CD4-positive, alpha-beta T cell treated with Interleukin-2 at 100 ng/mL for 4 hours (primary cell): ENCODE measurements around the gene MYD88.

Source experiments
- DNase-seq: peaks from one replicate; pipeline ENCODE4 v3.0.0-alpha.2; 2020; ENCODE audit warnings: low spot score

The MYD88 gene

DNA sequence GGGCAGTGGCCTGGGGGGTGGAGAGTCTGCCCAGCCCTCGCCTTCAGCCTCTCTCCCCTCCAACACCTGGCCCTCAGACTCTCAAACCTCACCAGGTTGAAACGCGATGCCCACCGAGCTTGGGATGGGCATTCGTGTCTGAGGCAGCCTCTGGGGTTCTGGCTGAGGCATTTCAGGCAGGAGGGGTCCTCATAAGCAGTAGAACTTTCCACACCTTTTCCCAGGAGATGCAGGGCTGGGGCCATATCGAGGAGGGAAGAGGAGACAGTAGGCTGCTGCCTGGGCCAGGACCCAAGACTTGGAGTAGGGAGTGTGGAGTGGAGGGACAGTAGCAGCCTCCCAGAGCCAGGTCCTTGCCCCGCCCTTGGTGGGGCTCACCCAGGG, 26.1 kb upstream of the MYD88 start:
- DNase-seq, result no peak

DNA sequence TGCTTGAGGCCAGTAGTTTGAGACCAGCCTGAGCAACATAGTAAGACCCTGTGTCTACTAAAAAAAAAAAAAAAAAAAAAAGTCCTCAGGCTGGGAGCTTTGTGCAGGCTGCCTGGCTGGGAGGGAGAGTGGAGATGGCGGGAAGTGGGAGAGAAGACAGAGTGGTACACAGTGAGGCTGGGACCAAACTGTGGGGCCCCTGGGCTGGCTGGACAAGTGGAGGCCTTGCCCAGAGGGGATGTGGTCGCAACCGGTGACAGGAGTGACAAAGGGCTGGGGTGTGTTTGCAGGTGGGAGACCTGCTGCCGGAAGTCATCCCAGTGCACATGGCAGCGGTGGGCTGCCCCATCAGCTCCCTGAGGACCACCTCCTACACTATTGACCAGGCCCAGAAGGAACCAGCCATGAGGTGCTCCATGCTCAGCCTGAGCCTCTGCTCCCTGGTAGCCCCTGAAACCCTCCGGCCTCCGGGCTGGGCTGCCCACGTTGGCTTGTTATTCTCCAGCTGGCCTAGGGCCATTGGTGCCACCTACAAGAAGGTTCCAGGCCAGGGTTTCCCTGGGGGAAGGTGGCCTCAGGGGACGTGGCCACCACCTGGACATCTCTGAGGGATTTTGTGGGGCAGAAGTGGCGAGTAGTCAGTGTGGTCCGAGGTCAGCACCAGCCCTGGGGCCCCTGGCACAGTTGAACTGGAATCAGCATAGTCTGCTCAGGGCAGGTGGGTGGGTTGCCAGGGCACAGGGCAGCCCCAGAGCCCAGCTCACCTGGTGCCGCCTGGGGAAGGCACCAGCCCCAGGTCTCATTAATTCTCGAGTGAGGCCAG, 24.2 kb upstream of the MYD88 start:
- no peak for DNase-seq

DNA sequence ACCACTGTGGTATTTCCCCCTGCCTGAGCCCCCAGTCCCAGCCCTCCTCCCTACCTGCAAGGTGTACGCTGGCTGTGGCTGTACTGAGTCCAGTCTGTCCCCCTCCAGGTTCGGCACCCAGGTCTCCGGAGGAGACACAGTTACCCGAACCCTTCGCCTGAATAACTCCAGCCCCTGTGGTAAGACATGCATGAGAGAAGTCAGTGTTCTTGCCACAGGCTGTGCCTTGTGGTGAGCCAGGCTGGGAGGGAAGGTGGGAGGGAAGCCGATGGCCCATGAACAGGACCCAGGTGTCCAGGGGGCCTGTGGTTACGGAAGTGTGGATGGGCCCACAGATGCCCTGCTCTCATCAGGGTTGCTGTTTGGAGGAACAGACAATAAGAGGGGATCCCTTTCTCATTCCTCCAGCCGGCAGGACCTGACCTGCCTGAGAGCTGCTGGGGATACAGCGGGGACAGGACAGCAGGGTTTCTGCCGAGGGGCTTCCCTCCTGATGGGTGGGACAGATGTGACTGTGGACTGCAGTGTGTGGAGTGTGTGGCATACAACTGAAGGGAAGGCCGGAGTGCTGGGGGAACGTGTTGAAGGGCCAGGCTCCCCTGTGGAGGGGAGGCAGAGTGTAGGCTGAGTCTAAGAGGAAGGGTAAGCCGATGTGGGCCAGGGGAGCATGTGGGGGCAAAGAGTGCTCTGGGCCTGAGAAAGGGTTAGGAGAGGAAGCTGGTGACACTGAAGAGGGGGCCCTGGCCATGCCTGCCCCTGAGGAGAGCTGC, 23.4 kb upstream of the MYD88 start:
- DNase-seq, result no peak

DNA sequence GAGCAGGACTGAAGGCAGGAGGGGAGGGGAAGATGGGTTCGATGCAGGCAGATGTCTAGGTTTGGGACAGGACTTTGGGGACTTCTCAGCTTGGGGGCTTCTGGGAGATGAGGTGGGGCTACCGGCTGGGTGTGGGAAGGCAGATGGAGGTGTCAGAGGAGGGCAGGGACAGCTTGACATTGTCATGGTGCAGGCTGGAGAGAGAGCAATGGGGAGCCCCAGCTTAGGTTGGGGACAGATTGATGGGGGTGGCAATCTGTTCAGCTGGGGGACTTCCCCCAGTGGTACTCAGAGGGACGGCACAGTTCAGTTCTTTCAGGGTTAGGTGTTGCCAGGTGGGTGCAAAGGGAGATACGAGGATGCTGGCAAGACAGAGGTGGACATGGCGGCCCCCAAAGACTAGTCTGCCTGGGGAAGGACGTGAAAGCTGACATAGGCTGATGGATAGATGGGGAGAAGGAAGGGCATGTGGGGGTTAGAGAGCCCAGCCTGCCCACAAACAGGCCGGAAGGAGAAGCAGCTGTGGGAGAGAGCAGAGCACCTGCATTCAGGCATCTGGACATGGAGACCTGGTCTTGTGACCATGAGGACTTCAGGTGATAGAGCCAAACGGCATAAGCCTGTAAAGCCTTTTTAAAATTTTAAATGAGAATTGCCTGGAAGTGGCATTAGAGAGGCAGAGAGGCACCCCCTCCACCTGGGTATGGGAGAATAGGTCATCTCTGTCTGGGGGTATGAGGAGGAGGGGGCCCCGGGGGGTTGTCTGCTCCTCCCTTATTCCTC, 22.6 kb upstream of the MYD88 start:
- DNase-seq, result no peak

DNA sequence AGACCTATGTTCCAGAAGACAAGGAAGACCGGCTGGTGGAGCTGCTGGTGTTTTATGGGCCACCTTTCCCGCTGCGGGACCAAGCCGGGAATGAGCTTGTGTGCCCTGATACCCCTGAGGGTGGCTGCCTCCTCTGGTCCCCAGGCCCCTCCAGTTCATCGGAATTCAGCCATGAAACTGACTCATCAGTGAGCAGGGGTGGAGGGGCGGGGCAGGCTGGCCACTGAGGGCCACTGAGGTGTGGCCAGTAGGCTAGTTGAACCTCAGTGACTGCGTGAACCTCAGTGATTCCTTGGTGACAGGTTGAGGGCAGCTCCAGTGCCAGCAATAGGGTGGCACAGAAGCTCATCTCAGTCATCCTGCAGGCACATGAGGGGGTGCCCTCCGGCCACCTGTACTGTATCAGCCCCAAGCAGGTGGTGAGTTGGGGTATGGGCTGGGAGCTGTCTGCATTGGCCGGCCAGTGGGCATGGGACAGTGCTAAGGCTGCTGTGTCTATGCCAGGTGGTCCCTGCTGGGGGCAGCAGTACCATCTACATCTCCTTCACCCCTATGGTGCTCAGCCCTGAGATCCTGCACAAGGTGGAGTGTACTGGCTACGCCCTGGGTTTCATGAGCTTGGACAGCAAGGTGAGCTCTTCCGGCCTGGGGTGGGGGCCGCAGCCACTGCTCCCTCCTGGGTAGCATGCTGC, 21.8 kb upstream of the MYD88 start:
- no peak for DNase-seq

DNA sequence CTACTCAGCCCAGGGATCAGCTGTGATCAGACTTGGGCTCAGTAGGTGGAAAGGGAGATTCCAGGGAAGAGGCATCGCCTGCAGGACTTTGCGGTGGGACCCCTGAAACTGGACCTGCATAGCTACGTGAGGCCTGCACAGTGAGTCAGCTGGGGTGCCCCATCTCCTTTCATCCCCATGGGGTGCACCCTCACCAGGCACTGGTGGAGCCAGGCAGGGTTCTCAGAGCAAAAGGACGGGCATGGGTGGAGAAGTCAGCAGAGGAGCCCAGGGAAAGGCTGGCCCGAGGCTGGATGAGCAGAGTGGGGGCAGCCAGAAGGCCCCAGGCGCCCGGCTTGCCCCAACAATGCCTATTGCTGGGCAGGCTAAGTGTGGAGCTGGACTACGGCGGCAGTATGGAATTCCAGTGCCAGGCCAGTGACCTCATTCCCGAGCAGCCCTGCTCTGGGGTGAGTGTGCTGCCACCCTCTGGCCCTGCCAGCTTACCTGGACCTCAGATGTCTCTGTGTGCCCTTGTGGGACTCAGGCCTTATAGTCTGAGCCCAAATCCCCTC, 21.2 kb upstream of the MYD88 start:
- DNase-seq, result no peak

DNA sequence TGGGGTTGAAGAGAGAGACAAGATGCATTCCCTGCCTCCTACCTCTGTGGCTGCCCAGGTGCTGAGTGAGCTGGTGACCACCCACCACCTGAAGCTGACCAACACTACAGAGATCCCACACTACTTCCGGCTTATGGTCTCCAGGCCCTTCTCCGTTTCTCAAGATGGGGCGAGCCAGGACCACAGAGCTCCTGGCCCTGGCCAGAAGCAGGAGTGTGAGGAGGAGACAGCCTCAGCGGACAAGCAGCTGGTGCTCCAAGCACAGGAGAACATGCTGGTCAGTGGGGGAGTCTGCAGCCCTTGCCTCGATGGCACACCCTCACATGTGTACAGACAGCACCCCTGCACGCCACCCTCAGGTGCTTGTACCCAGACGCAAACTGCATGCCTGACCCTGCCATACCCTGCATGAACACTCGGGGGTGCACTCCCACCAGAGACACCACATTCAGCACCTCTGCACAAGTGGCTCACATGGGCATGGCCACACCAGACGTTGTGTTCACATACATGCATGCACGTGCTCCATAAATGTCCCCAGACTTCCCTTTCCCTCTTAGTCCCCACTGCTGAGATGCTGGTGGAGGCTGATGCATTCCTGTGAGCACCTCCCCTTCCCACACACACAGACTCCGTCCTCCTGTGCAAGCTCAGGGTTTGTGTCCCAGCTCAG, 20.6 kb upstream of the MYD88 start:
- peak; percentile 77 for DNase-seq

DNA sequence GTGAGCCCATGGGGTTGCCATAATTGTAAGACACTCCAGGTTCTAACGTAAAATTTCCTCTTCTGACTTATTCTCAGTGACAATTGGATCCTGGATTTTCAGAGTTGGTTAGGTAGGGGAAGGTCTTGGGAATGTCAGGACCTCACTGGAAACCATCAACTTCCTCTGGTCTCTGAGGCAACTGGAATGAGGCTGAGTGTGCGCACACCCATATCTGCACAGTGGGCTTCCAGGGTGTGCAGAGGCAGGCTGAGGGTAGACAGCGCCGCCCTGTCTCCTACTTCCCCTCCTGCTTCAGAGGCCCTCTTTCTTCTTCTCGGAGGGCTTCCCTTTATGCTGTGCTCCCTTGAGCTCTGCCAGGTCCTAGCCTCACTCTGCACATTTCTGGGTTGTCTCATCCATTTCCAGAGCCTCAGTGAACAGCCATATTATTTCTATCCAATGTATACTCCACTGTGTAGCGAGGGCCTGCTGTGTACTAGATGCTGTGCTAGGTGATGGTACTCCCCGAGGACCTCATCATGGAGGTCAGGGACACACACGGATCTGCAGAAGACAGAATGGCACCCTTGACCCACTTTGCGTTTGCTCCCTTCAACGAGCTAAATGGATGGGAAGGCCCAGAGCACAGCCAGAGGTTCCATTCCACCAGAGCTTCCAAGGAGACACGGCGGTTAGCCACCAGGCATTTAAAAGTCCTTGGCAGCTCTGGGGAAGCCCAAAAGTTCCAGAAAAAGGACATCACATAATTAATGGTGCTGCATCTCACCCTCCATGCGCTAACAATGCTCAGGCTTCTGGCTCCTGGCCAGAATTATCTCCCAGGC, 19.8 kb upstream of the MYD88 start:
- DNase-seq, result no peak

DNA sequence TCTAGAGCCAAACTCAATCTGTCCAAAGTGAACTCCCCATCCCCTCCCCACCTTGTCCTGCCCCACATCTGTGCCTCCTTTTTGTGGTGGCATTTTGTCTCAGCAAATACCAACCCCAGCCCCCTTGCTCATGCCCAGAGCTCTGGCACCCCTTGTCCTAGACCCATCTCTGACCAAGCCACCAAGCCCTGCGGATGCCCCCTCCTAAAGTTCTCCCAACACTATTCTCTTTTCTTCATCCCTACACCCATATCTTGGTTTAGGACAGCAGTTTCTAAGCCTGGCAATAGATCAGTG, 19.3 kb upstream of the MYD88 start:
- DNase-seq, result no peak

DNA sequence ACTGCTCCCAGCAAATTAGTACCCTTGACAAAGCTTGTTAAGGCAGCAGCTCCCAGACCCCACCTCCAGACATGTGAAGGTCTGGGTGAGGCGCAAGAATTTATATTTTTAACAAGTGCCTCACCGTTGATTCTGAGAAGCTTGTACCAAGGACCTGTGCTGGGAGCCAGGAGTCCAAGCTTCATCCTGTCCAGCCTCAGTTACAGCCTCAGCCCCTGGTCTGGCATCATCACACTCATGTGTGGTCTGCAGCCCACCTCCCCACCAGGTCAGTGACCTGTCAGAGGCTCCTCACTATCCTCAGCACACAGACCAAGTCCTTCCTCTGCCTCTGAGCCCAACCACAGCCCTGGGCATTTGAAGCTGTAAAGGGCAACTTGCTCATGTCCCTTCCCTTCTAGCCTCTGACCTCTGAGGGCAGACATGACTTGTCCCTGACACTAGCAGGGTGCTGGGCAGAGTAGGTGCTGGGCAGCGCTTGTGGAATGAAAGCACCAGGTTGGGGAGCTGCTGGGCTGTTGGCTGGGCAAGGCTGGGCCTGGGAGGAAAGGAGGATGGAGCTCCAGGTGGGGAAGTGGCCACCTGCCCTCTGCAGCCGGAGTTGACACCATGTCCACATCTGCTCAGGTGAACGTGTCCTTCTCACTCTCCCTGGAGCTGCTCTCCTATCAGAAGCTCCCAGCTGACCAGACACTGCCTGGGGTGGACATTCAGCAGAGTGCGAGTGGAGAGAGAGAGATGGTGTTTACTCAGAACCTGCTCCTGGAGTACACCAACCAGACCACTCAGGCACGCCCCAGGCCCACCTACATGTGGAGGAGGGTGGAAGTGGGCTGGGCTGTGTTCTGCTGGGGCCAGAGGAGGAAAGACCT, 18.4 kb upstream of the MYD88 start:
- DNase-seq, result no peak

DNA sequence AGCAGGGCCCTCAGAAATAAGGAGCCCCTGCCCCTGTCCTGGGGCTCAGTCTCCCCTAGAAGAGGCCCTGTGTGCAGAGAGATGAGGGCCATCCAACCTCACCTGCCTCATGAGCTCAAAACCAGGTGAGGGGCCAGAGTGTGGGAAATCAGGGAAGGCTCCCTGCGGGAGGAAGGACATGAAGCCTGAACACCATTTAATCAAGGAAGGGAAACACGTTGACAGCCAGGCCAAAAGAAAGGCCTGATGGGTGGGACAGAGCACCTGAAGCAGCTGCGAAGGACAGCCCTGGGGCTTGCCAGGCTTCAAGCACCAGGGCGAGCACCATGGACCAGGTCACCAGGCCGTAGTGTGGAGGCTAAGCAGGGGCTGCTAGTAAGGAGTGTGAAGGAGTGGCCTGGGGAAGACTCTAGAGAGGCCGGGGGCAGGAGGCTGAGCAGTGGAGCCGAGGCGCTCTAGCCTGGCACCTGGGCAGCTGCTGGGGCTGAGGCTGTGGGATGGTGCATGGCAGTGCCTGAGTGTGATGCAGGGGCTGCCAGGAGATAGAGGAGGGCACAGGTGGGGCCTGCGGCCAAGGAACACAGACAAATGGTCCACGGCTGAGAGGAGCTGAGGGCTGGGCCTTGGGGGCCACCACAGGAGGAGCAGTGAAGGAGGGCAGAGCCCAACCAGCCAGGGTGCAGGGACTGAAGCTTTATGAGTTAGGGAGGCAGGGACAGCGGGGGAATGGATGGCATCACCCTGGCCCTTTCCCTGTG, 17.6 kb upstream of the MYD88 start:
- no peak for DNase-seq

DNA sequence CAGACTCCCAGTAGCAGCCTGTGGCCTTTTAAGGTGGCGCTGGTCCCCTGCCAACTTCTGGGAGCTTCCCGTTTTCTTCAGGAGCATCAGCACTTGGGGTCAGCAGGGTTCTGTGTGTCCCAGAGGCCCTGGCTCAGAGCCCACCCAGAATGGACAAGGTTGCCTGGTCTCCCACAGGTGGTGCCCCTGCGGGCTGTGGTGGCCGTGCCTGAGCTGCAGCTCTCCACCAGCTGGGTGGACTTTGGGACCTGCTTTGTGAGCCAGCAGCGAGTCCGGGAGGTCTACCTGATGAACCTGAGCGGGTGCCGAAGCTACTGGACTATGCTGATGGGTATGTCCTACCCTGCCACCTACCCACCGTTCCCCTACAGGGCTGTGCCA, 17.0 kb upstream of the MYD88 start:
- DNase-seq, result no peak

DNA sequence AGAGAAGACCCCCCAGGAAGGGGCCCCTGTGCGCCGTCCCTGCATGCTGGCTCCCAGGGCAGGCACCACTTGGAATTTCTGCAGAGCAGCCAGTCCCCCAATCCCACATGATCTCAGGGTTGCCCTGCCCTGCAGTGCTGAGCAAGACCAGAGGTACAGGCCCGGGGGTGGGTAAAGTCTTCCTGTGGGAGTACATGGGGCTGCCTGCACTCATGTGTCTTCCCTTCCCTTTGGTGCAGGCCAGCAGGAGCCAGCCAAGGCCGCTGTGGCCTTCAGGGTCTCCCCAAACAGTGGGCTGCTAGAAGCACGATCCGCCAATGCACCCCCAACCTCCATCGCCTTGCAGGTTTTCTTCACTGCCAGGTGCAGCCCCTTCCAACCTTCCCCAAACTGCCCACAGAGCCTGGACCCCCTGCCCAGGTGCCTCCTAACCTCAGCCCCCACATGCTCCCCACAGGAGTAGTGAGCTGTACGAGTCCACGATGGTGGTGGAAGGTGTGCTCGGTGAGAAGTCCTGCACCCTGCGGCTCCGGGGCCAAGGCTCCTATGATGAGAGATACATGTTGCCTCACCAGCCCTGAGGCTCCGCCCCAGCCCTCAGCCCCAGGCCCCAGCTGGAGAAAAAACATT, 16.5 kb upstream of the MYD88 start:
- DNase-seq, result no peak

DNA sequence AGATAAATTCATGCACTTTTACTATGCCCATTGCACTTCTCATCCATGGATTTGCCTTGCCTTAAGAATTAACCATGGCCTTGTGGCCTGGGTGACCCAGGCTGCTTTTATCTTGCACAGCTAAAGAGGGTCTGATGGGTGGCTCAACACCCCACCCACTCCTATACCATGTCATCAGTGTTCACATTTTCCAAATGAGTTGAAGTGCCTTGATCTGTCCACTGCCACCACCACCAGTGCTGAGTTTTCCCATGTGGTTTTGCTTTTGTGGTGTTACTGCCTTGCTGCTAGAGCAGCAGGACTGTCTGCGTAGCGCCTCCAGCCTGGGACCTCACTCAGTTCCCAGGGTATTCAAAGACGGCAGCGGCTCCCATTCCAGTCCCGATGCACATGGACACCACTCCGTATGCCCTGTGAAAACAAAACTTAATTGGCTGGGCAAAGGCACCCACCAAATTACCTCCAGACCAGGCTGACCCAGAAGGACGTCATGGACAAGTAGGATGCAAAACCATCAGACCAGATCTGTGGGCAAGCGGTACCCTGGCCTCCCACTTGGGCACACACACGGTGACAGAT, 15.7 kb upstream of the MYD88 start:
- DNase-seq, result no peak

DNA sequence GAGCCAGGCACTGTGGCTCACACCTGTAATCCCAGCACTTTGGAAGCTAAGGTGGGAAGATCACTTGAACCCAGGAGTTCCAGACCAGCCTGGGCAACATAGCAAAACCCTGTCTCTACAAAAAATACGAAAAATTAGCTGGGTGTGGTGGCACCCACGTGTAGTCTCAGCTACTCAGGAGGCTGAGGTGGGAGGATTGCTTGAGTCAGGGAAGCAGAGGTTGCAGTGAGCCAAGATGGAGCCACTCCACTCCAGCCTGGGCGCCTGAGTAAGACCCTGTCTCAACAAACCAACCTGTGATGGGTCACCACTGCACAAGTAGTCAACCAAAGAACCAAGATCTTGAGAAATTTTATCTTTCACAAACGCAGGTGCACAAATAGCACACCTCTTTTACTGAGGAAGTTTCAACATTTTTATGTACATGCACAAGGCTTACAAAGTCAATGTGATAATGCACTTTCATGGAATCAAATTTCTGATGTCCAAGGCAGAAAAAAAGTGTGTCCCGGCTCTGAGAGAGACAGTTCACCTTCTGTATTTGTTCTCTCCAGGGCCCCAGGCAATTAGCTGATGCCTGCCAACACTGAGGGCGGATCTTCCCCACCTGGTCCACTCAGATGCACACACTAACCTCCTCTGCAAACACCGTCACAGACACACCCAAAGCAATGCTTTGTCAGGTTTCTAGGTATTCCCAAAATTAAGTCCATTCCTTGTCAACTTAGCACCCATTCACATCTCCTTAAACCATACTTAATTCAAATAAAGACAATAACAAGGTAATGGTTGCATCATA, 13.9 kb upstream of the MYD88 start:
- no peak for DNase-seq

DNA sequence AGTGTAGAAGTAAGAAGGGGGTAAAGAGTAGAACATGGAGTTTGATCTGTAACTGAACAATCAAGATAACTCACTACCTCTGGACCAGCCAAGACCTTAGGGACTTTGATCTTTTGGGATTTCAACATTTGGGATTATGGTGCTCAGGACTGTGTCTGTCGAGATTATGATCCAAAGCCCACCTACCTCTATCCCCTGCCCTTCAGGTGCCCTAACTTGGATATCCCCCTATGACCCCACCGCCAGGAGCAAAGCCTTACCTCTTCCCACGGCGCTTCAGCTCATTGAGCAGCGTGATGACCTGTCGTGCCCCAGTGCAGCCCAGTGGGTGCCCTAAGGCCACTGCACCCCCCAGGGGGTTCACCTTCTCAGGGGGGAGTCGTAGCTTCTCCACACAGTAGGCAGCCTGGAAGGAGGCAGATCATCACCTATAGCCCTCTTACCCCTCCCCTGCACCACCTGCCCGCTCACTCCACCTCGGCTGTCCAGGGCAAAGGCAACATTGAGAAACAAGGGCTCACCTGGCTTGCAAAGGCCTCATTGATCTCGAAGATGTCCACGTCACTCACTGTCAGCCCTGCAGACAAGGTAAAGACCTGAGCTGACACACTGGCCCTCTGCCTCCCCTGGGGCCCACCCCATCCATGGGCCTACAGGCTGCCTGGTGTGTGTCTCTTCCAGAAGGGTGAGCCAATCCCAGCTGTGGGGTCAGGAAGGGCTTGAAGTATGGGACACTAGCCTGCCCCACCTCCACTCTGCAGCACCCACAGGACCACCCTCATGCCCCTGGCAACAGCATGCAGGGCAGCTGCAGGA, 12.9 kb upstream of the MYD88 start:
- no peak for DNase-seq
